Fibroblast of lung (primary cell): ENCODE data around the gene PPP1R3C. TPM values are rescaled to one million over a fixed set of nuclear protein-coding genes. Genes with fewer than 3 reads are reported as not detected.

Experiments
- DNase-seq, 2 donors: peaks; one replicate each; pipeline versions ENCODE4 v3.0.0 to v3.0.0-alpha.2; 2010; ENCODE audit warnings: low read depth in 2 of 2
- H2AFZ ChIP-seq: 2 replicates; pipeline ENCODE4 v1.5.1; 2012; ENCODE audit warnings: low read length, control low read depth, inconsistent platforms
- H3K27ac ChIP-seq: 2 replicates; pipeline ENCODE4 v1.5.1; 2011; ENCODE audit warnings: low read length, control low read depth; ENCODE audit not compliant: insufficient read depth
- H3K27me3 ChIP-seq: 2 replicates; pipeline ENCODE4 v1.5.1; 2011; ENCODE audit warnings: mild to moderate bottlenecking, low read length; ENCODE audit not compliant: control insufficient read depth, insufficient read depth
- H3K36me3 ChIP-seq: 2 replicates; pipeline ENCODE4 v1.5.1; 2011; ENCODE audit warnings: low read length; ENCODE audit not compliant: control insufficient read depth, insufficient read depth
- H3K4me1 ChIP-seq: 2 replicates; pipeline ENCODE4 v1.5.1; 2011; ENCODE audit warnings: low read length; ENCODE audit not compliant: control insufficient read depth, insufficient read depth; ENCODE audit errors: extremely low read depth
- H3K4me2 ChIP-seq: 2 replicates; pipeline ENCODE4 v1.5.1; 2011; ENCODE audit warnings: low read length, control low read depth; ENCODE audit not compliant: insufficient read depth; ENCODE audit errors: extremely low read depth
- H3K4me3 ChIP-seq, 4 experiments: fragments of 200-600 bp in 1 of 4; sonication (generic) in 1 of 4; replicated peaks in 1 of 4; 2 replicates each; pipeline ENCODE4 v1.5.1; 2011 to 2016; ENCODE audit warnings: low read length in 4 of 4, low read depth in 3 of 4, mild to moderate bottlenecking in 3 of 4, control low read depth in 2 of 4, inconsistent platforms in 1 of 4, mixed read lengths in 1 of 4; ENCODE audit not compliant: insufficient read depth in 1 of 4; ENCODE audit errors: control extremely low read depth in 1 of 4
- H3K79me2 ChIP-seq: 2 replicates; pipeline ENCODE4 v1.5.1; 2012; ENCODE audit warnings: mild to moderate bottlenecking, low read length, inconsistent platforms; ENCODE audit not compliant: control insufficient read depth, insufficient read depth
- H3K9ac ChIP-seq: 2 replicates; pipeline ENCODE4 v1.5.1; 2011; ENCODE audit warnings: mild to moderate bottlenecking, low read length, control low read depth; ENCODE audit not compliant: insufficient read depth
- H3K9me3 ChIP-seq: 2 replicates; pipeline ENCODE4 v1.5.1; 2012; ENCODE audit warnings: low read depth, low read length; ENCODE audit not compliant: control insufficient read depth, insufficient read depth
- H4K20me1 ChIP-seq: 2 replicates; pipeline ENCODE4 v1.5.1; 2011; ENCODE audit warnings: low read length; ENCODE audit not compliant: control insufficient read depth, insufficient read depth; ENCODE audit errors: extremely low read depth
- EZH2 ChIP-seq: IDR thresholded peaks from 2 replicates; pipeline ENCODE4 v1.5.1; 2012; ENCODE audit warnings: low read length, control low read depth, mild to moderate bottlenecking; ENCODE audit errors: missing control alignments
- polyA plus RNA-seq, 2 donors: library from polyadenylated mRNA; depleted of rRNA in 1 of 2; stranded (reverse) in 1 of 2; unstranded in 1 of 2; fragments of >200 nt; gene quantifications; 2 replicates each; pipeline ENCODE4 v1.2.1, GENCODE V29; 2011 to 2012; ENCODE audit warnings: missing spikeins in 1 of 2
- total RNA-seq: library from RNA; depleted of rRNA; stranded (reverse); fragments of >200 nt; gene quantifications from 2 replicates; pipeline ENCODE4 v1.2.1, GENCODE V29; 2014
- TF ChIP-seq, protein P1 (sequence below), 2 donors: IDR thresholded peaks in 1 of 2; conservative IDR thresholded peaks in 1 of 2; 1 replicate in 1 of 2; 2 replicates in 1 of 2; pipeline ENCODE4 v1.5.1; 2011 to 2012; ENCODE audit warnings: low read length in 2 of 2, control low read depth in 1 of 2, inconsistent platforms in 1 of 2, low read depth in 1 of 2, mild to moderate bottlenecking in 1 of 2

Gene PPP1R3C
- total and polyA plus RNA-seq, 2 donors (not counting 1 experiment from before 2014, with no cell fraction given) = 67.8 to 125 TPM

- peak overlapping the region; percentile 24 for H3K9ac ChIP-seq
Observed at GRCh38 chr10:91591797-91592174, 41.1 kb downstream of the PPP1R3C start.

DNA sequence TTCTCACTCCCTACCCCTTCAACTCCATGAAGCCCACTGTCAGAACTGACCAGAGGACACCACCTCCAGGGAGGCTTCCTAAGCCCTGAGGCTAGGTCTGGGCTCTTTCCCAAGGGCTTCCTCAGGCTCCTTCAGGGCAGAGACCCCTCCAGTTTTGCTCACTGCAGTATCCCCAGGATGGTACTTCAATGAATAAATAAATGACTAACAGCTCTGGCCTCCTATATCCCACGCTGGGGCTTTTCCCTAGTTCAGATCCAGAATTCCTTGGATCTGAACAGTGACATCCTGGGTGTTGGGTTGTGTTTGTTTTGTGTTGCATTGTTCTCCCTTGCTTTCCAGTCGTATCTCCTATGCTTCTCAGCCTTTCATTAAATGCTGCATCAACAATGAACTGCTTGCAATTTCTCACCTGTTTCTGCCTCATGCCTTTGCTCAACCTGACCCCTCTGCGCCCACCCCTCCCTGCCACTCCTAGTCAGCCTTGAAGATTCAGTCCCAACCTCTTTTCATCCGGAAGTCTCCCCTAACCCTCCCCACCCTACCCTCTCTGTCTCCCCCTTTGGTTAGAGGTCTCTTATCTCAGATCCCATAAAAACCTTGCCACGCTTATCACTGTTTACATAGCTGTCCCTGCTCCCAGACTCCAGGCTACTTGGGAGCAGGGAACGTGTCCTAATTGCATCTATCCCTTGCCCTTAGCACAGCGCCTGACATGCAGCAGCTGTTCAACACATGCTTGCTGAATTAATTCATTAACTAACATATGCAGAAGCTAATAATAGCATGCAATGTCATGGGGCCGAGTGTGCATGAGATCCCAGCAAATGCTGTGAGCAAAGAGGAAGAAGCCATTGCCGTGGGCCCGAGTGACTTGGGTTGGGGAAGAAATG, 41.7 kb downstream of the PPP1R3C start:
- DNase-seq = peak; percentile 87 to 97
- peak overlapping the region in 1 of 4 experiments; percentile 23 for H3K4me3 ChIP-seq

More at GRCh38 chr10:91591797-91592174, 41.1 kb downstream of the PPP1R3C start:
- Histone ChIP-seq H2AFZ (peak overlapping the region; percentile 33), H3K27me3 (no peaks in the 10 kb centered on the region), H3K4me2 (peak overlapping the region; percentile 75), H4K20me1 (no peaks in the 10 kb centered on the region), H3K27ac (peak overlapping the region; percentile 86), H3K4me3 (peak overlapping the region in 2 of 4 experiments; percentile 14 to 23), H3K4me1 (peaks cover 50% of the 10 kb centered on the region), H3K36me3 (no peaks in the 10 kb centered on the region), H3K79me2 (no peaks in the 10 kb centered on the region), H3K9me3 (no peaks in the 10 kb centered on the region)
- DNase-seq = no peak
- no peak for TF ChIP-seq EZH2
- TF ChIP-seq, protein P1, sequence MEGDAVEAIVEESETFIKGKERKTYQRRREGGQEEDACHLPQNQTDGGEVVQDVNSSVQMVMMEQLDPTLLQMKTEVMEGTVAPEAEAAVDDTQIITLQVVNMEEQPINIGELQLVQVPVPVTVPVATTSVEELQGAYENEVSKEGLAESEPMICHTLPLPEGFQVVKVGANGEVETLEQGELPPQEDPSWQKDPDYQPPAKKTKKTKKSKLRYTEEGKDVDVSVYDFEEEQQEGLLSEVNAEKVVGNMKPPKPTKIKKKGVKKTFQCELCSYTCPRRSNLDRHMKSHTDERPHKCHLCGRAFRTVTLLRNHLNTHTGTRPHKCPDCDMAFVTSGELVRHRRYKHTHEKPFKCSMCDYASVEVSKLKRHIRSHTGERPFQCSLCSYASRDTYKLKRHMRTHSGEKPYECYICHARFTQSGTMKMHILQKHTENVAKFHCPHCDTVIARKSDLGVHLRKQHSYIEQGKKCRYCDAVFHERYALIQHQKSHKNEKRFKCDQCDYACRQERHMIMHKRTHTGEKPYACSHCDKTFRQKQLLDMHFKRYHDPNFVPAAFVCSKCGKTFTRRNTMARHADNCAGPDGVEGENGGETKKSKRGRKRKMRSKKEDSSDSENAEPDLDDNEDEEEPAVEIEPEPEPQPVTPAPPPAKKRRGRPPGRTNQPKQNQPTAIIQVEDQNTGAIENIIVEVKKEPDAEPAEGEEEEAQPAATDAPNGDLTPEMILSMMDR (conservative IDR thresholded peaks at IDR 0.05 in 1 of 2, IDR thresholded peaks at IDR 0.05 in 1 of 2; ENCODE audit: low read depth in 1 of 2, low read length in 2 of 2) = no peak

More for the DNA sequence above, 41.7 kb downstream of the PPP1R3C start:
- Histone ChIP-seq H3K27me3 (no peaks in the 10 kb centered on the region), H3K36me3 (no peaks in the 10 kb centered on the region), H4K20me1 (no peaks in the 10 kb centered on the region), H3K4me2 (peak overlapping the region; percentile 75), H3K79me2 (no peaks in the 10 kb centered on the region), H3K27ac (peak overlapping the region; percentile 86), H3K4me1 (peaks cover 47% of the 10 kb centered on the region), H3K9ac (peak overlapping the region; percentile 24), H3K9me3 (no peaks in the 10 kb centered on the region), H2AFZ (peak overlapping the region; percentile 33)
- TF ChIP-seq, protein P1 (conservative IDR thresholded peaks at IDR 0.05 in 1 of 2, IDR thresholded peaks at IDR 0.05 in 1 of 2; ENCODE audit: low read depth in 1 of 2, low read length in 2 of 2) = no peak
- no peak for TF ChIP-seq EZH2
